GM21529 (cell line): ENCODE results near the gene PXYLP1.
"Not testable (repeated sequence)": the region's sequence is repeated elsewhere in the genome, so short reads cannot be mapped to it uniquely, and the experiment has no call there.

ENCODE experiments used
- ATAC-seq: cut with Tn5 transposase; IDR thresholded peaks from one replicate; pipeline ENCODE4 v1.9.1; 2021; ENCODE audit not compliant: unreplicated experiment

PXYLP1 gene

GRCh38 chr3:141231101-141231951 lies at the start of gene PXYLP1:
Gene PXYLP1, plus strand, starts transcription at chr3:141231825. Its CDS starts 28,351 bp downstream, at chr3:141260176.
- peak; percentile 96 for ATAC-seq

GRCh38 chr3:141183606-141184005 lies 48.0 kb upstream of the PXYLP1 start:
- no peak for ATAC-seq

- no peak for ATAC-seq
Observed at GRCh38 chr3:141184430-141184829, 47.2 kb upstream of the PXYLP1 start.

- no peak for ATAC-seq
Observed at GRCh38 chr3:141191097-141191749, 40.4 kb upstream of the PXYLP1 start.

GRCh38 chr3:141192345-141192744 lies 39.3 kb upstream of the PXYLP1 start:
- ATAC-seq = peak; percentile 100

- no peak for ATAC-seq
Observed at GRCh38 chr3:141193066-141193830, 38.4 kb upstream of the PXYLP1 start.

- ATAC-seq = no peak
Observed at GRCh38 chr3:141201122-141201521, 30.5 kb upstream of the PXYLP1 start.

GRCh38 chr3:141202682-141203081 lies 28.9 kb upstream of the PXYLP1 start:
- no peak for ATAC-seq

GRCh38 chr3:141203866-141204265 lies 27.8 kb upstream of the PXYLP1 start:
- ATAC-seq = no peak

GRCh38 chr3:141204343-141204742 lies 27.3 kb upstream of the PXYLP1 start:
- ATAC-seq = no peak

GRCh38 chr3:141211306-141211705 lies 20.3 kb upstream of the PXYLP1 start:
- not testable (repeated sequence) for ATAC-seq

GRCh38 chr3:141212101-141212500 lies 19.5 kb upstream of the PXYLP1 start:
- ATAC-seq = no peak

GRCh38 chr3:141212555-141212954 lies 19.1 kb upstream of the PXYLP1 start:
- ATAC-seq = no peak

- no peak for ATAC-seq
Observed at GRCh38 chr3:141216975-141217374, 14.7 kb upstream of the PXYLP1 start.

- no peak for ATAC-seq
Observed at GRCh38 chr3:141217389-141217788, 14.2 kb upstream of the PXYLP1 start.

GRCh38 chr3:141218162-141218835 lies 13.3 kb upstream of the PXYLP1 start:
- ATAC-seq = no peak

GRCh38 chr3:141218926-141219325 lies 12.7 kb upstream of the PXYLP1 start:
- ATAC-seq = no peak

GRCh38 chr3:141223673-141224166 lies 7.9 kb upstream of the PXYLP1 start:
- no peak for ATAC-seq

GRCh38 chr3:141225939-141226338 lies 5.7 kb upstream of the PXYLP1 start:
- ATAC-seq = no peak

GRCh38 chr3:141227216-141227615 lies 4.4 kb upstream of the PXYLP1 start:
- no peak for ATAC-seq

GRCh38 chr3:141227752-141228151 lies 3.9 kb upstream of the PXYLP1 start:
- no peak for ATAC-seq
